Stimulated activated CD4-positive, alpha-beta T cell treated with anti-CD3 and anti-CD28 coated beads, Interleukin-4, amount 100 ng/mL, for 4 hours (primary cell): ENCODE data around the gene NAIF1.
"Not testable (repeated sequence)": the region's sequence is repeated elsewhere in the genome, so short reads cannot be mapped to it uniquely, and the experiment has no call there.

Experiments
- DNase-seq, 2 experiments: peaks; one replicate each; pipeline ENCODE4 v3.0.0-alpha.2; 2020

Gene NAIF1

GRCh38 chr9:128057724-128058409 is 9.3 kb downstream of the NAIF1 start:
- DNase-seq = no peak

GRCh38 chr9:128056887-128057723 is 10.0 kb downstream of the NAIF1 start:
- no peak for DNase-seq

GRCh38 chr9:128056086-128056485 is 11.0 kb downstream of the NAIF1 start:
- no peak for DNase-seq

- DNase-seq = no peak
Observed at GRCh38 chr9:128055344-128056040, 11.6 kb downstream of the NAIF1 start.

- no peak for DNase-seq
Observed at GRCh38 chr9:128054087-128054486, 13.0 kb downstream of the NAIF1 start.

GRCh38 chr9:128053560-128053959 is 13.6 kb downstream of the NAIF1 start:
- DNase-seq = no peak

GRCh38 chr9:128051932-128052709 is 15.0 kb downstream of the NAIF1 start:
- DNase-seq = no peak

GRCh38 chr9:128049843-128050242 is 17.3 kb downstream of the NAIF1 start:
- DNase-seq = no peak

- DNase-seq = no peak
Observed at GRCh38 chr9:128048663-128049062, 18.5 kb downstream of the NAIF1 start.

GRCh38 chr9:128047231-128047630 is 19.9 kb downstream of the NAIF1 start:
- no peak for DNase-seq

- DNase-seq = no peak
Observed at GRCh38 chr9:128045831-128046230, 21.3 kb downstream of the NAIF1 start.

- not testable (repeated sequence) for DNase-seq
Observed at GRCh38 chr9:128045409-128045808, 21.7 kb downstream of the NAIF1 start.

- no peak for DNase-seq
Observed at GRCh38 chr9:128043467-128043868, 23.7 kb downstream of the NAIF1 start.

- DNase-seq = no peak
Observed at GRCh38 chr9:128042043-128042442, 25.1 kb downstream of the NAIF1 start.

- not testable (repeated sequence) for DNase-seq
Observed at GRCh38 chr9:128040783-128041182, 26.3 kb downstream of the NAIF1 start.

GRCh38 chr9:128036522-128036921 is 30.6 kb downstream of the NAIF1 start:
- DNase-seq = not testable (repeated sequence)

- DNase-seq = peak; percentile 43 to 62
Observed at GRCh38 chr9:128034821-128035652, 32.1 kb downstream of the NAIF1 start.

GRCh38 chr9:128033609-128034008 is 33.5 kb downstream of the NAIF1 start:
- no peak for DNase-seq

GRCh38 chr9:128027705-128028104 is 39.4 kb downstream of the NAIF1 start:
- DNase-seq = no peak

GRCh38 chr9:128026773-128027541 is 40.2 kb downstream of the NAIF1 start:
- no peak for DNase-seq

GRCh38 chr9:128026255-128026772 is 40.8 kb downstream of the NAIF1 start:
- peak; percentile 46 to 81 for DNase-seq
